ENCODE data around the gene TNS1.

TNS1 gene

GRCh38 chr2:217914078-217914477 is 88.7 kb downstream of the TNS1 start:
- no peak for DNase-seq (ENCODE audit: low read depth in 4 of 4, low spot score in 1 of 4)

- no peak for DNase-seq (ENCODE audit: low read depth in 4 of 4, low spot score in 1 of 4)
Observed at GRCh38 chr2:217913436-217913835, 89.4 kb downstream of the TNS1 start.

DNA sequence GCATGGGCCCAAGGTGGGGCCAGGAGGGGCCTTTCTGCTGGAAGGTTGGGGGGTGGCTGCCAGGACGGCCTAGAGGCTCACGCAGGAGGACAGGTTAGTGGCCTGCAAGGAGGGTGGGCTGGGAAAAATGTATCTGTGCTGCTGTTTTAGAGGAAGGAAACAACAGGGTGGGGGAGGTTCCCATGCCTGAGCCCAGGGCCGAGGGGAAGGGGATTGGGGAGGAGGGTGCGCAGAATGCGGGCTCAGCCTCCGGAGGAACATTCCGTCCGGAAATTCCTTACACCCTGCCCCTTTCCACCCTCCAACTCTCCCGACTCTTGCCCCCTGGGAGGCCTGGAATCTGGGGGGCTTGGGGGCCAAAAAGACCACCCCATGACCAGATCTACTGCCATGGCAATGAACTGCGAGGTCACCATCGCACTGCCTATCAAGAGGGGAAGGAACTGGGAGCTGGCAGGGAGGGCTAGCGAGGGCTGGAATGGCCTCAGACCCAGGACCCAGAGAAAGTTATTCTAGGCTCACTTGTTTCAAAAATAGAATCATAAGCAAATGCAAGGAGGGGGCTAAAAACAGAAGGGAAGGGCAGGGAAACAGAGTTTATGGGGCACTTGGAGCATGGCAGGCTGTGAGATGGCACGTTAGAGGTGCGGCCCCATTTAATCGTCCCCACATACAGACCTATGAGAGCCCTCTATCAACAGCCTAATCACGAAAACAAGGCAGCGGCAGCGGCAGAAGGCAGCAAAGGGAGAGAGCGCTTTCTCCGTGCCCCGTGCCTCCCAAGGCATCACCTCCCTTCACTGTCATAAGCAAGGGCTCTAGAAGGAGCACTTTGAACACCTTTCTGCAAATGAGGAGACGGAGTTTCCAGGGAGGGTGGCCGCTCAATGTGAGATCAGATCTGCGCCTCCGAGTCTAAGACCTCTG is 90.4 kb downstream of the TNS1 start:
- no peak for DNase-seq (ENCODE audit: low read depth in 4 of 4, low spot score in 1 of 4)

DNA sequence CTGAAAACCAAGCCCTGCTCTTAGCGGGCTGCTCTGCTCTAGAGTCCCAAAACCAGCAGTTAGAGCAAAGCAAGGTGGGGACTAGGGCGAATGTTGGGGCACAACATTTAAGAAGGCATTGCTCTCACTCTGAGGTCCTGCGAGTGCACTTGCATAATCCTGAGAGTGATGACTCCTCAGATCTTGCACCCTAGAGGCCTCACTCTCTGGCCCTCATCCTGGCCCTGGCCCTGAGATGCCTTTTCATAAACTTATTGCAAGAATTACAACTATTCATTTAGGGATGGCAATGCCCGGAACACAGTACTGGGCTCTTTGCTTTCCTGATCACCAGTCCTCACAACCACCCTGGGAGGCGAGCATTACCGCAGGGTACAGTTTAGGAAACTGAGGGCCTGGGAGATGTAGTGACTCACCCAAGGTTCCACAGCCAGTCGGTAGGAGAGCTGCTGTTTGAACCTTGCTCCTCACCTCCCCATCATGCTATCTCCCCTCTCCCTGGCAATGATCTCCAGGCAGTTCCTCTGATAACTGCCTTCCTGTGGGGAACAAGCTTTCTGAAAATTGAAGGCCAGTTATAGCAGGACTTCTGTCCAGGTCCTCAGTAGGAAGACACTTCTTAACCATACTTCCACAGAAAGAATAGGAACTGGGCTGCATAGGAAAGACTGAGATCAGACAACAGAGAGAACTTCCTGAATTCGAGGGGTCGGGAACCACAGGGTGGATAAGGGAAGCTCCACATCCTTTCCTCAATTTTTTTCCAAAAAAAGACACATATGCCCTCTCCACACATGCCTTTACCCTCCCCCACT is 91.3 kb downstream of the TNS1 start:
- no peak for DNase-seq (ENCODE audit: low read depth in 4 of 4, low spot score in 1 of 4)

GRCh38 chr2:217910875-217911212 is 92.0 kb downstream of the TNS1 start:
- DNase-seq (ENCODE audit: low read depth in 4 of 4, low spot score in 1 of 4): no peak

DNA sequence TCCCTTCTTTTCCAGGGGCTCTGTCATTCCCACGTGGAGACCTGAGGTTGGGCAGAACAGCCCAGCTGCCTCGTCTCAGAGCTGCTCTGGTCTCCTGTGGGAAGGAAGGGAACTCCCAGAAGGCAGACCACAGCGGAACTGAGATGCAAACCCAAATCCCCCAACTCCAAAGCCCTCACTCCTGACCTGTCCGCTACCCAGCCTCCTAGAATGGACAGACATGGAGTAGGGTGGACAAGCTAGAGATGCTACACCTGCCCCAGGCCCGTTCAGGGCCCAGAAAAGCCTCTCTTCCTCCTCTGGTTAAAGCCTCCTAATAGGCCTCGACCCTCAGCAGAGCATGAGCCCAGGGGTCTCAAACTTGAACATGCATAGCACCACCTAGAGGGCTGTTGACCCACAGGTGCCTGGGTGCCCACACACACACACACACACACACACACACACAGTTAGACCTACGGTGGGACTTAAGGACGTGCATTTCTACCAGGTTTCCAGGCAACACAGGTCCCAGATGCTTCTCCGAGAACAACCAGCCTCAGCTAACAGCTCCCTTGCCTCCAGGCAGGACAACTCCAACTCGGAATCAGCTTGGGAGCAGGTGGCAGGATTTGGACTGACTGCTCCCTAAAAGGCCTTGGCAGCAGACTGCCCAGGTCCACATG is 93.5 kb downstream of the TNS1 start:
- DNase-seq (ENCODE audit: low read depth in 4 of 4, low spot score in 1 of 4): no peak

DNA sequence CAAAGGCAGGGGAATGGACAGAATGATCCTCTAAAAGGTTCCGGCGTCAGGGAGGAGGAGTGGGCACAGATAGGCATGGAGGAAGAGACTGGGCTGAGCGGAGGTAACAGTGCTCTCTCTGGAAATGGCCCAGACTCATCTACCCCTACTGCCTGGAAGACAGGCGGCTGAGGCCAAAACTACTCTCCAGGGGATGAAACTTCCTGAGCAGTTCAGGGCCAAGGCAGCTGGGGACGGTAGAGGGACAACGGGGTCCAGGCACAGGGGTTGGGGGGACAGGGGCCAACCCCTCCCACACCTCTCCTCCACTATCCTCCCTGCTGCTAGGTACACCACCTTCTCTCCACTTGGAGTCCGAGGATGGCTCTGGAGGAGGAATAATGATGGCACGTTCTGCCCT is 94.3 kb downstream of the TNS1 start:
- no peak for DNase-seq (ENCODE audit: low read depth in 4 of 4, low spot score in 1 of 4)

GRCh38 chr2:217907266-217907665 is 95.5 kb downstream of the TNS1 start:
- no peak for DNase-seq (ENCODE audit: low read depth in 4 of 4, low spot score in 1 of 4)

DNA sequence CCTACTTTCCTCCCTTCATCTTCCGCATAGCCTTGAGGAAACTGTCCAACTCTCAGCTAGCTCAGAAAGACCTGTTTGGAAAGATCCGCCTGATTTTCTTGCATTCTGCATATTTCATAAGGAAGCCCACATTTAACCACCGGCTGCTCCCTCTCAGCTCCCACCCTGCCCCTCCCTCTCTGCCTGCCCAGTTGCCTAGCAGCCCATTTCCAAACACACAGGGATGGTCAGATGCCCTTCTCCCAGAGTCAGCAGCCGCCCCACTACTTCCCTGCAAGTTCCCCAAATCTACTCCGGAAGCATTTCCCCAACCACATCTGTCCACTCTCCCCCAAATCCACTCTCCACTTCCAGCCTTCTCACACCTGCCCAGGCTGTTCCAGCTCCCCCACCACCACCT is 96.0 kb downstream of the TNS1 start:
- DNase-seq (ENCODE audit: low read depth in 4 of 4, low spot score in 1 of 4): no peak

DNA sequence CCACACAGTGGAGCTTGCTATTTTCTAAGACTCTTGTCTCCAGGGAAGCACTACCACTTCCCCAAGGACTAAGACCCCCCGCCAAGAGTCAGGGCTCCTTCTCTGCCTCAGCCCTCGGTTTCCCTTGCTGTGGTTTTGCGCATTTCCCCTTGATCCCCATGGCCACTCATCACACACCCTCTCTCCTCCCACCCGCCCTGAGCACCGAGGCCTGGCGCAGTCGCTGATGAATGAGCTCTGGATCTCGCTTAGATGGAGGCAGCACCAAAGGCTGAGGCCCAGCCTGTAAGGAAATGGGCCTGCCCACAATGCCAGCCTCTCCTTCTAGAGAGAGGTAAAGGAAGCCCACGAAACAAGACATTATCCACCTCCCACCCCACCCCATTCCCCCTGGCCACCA is 96.9 kb downstream of the TNS1 start:
- DNase-seq (ENCODE audit: low read depth in 4 of 4, low spot score in 1 of 4): no peak

- DNase-seq (ENCODE audit: low read depth in 4 of 4, low spot score in 1 of 4): no peak
Observed at GRCh38 chr2:217905395-217905794, 97.4 kb downstream of the TNS1 start.

GRCh38 chr2:217904614-217904965 is 98.2 kb downstream of the TNS1 start:
- DNase-seq (ENCODE audit: low read depth in 4 of 4, low spot score in 1 of 4): no peak

DNA sequence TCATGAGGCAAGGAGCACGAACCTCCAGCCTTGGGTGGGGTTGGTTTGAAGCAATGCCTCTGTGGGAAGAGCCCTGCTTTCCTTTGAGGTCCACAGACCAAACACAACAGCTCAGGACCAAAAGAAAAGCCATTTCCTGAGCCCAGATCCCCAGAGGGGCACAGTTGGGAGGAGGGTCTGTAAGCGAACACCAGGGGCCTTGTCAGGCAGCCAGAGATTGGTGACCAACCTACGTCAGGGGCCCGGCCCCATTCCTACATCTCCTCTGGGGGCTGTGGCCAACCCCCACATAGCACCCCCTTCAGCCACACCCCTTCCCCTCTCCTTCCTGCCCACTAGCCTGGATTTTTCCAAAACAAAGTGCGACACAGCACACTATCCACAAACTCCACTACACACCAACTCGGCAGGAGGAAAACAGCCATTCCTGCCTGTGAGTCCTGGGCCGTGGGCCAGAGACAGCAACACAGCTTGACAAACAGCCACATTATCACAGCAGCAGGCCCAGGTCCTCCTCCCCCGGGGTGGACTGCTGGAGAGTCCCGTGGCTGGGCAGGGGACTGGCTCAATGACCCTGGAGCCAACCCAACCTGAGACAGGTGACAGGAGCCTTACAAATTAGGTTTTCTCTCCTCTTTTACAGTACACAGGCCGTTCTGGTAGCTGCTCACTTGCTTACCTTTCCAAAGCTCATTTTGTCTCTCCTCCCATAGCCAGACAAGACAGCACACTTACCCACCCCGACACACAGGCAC is 98.8 kb downstream of the TNS1 start:
- no peak for DNase-seq (ENCODE audit: low read depth in 4 of 4, low spot score in 1 of 4)

DNA sequence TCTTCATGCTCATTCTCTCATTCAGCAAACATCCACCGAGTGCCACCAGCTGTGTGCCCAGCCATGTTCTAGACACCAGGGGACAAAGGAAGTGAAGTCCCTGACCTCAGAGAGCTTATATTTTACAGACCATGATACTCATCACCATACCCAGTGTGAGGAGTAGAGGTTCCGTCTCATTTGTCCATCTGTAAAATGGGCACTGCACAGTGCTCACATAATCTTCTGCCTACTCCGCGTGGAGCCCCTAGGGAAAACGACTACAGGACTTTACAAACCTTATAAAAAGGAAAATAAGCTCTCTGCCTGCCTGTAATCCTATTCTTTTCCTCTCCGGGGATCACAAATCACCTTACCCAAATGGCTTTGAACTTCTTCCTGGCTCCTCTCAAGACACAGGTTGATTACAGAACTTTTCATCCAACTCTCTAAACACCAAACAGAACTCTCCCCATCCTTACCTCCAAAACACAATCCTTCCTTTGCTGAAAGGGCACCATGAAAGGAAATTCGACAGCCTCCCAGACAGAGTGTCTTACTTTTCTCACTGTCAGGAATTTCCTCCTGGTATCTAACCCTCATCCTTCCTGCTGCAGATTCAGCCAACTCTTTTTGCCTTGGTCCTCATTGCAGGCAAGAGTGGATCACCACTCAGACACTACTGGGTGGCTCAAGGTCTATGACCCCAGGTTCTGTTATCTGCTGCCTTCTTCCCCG is 99.5 kb downstream of the TNS1 start:
- DNase-seq (ENCODE audit: low read depth in 4 of 4, low spot score in 1 of 4): no peak

GRCh38 chr2:217902379-217903141 is 100.2 kb downstream of the TNS1 start:
- no peak for DNase-seq (ENCODE audit: low read depth in 4 of 4, low spot score in 1 of 4)

GRCh38 chr2:217901835-217902378 is 100.9 kb downstream of the TNS1 start:
- no peak for DNase-seq (ENCODE audit: low read depth in 4 of 4, low spot score in 1 of 4)

DNA sequence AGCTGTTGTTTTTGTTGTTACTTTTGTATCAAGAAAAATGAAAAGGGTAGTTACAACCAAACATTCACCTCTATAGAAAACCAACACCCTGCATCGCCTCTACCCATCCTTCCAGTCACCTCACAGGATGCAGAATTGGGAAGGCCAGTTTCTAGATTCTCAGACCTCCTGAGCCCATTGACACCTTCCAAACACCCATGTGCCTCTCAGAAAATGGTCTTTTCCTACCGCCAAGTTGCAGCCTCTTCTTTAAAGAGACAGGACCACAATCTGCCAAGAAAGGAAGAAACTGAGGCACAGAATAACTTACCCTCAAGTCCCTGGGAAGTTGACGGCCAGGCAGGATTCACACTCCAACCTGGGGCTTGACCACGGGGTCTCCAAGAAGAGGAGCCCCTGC is 101.4 kb downstream of the TNS1 start:
- no peak for DNase-seq (ENCODE audit: low read depth in 4 of 4, low spot score in 1 of 4)

DNA sequence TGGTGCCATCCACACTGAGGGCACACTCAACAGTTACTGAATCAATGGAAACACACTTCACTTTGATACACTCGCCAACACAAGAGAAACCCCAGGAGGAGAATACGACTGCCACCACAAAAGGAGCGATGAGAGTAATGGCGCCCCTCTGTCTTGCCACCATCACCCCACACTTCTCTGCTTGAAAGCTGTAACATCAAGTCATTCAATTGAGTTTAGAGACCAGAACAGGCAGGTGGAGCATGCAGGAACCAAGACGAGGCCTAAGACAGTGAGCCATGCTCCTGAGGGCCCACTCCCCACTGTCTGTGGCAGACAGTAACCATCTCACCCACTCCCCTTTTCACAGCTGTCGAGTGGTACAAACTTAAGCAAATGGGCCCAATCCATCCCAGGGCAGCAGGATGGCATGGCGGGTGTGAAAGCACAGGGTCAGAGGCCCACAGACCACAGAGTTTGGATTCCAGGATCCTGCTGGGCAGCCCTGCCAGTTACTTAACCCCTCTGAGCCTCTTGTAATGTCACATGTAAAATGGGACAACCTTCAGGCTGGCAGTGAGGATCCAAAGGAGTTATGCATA is 101.9 kb downstream of the TNS1 start:
- DNase-seq (ENCODE audit: low read depth in 4 of 4, low spot score in 1 of 4): no peak
